ENCODE data around the gene MGMT.

The MGMT gene

GRCh38 chr10:129717816-129718547, 250.9 kb downstream of the MGMT start:
- DNase-seq = no peak

DNA sequence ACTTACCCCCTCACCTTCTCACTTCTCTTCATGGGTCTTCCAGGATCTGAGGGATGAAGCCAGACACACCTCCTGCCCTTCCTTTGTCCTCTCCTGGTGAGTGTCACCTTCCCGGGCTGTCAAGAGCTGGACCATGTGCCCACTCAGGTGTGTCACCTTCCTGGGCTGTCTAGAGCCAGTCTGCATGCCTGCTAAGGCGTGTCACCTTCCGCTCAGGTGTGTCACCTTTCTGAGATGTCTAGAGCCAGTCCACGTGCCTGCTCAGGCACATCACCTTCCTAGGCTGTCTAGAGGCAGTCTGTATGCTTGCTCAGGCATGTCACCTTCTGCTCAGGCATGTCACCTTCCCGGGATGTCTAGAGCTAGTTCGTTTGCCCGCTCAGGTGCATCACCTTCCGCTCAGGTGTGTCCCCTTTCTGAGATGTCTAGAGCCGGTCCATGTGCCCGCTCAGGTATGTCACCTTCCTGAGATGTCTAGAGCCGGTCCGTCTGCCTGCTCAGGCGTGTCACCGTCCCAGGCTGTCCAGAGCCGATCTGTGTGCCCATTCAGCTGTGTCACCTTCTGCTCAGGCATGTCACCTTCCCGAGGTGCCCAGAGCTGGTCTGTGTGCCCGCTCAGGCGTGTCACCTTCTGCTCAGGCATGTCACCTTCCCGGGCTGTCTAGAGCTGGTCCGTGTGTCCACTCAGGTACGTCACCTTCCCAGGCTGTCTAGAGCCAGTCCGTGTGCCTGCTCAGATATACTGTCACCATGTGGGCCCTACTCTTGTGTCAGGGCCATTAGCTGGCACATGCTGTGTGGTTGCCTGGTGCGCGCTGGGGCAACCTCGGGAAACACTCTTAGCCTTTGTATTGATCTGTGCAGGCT, 251.7 kb downstream of the MGMT start:
- DNase-seq = no peak

- no peak for DNase-seq
These were observed 252.3 kb downstream of the MGMT start for GRCh38 chr10:129719415-129719739.

DNA sequence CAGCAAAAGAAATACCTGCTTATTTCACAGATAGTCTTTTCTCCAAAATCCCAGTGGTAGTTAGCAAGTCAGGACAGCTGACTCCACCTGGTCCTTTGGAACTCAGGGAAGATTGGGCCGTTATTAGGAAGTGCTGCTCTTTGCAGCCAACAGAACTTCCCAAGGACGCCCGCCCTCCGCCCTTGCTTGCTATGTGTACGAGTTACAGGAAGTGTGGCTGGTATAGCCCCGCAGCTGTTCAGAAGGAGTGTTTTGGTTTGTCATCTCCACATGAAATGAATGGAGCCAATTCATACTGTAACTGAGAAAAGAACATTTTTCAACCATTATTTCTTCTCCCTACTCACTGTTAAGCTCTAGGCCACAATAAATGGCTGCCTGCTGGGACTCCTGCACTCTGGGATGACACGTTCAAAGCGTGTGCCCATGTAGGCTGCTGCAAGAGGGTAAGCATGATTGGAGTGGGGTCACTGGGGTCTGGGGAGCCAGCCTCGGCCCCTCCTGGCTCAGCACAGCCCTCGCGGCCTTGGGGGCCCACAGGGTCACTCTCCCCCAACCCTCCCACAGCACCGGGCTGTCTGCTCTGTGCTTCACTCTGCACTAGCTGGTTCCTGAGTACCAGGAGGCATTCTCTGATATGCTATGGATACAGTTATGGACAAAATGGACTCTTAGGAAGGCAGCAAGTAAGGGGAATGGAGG, 253.0 kb downstream of the MGMT start:
- DNase-seq = no peak

DNA sequence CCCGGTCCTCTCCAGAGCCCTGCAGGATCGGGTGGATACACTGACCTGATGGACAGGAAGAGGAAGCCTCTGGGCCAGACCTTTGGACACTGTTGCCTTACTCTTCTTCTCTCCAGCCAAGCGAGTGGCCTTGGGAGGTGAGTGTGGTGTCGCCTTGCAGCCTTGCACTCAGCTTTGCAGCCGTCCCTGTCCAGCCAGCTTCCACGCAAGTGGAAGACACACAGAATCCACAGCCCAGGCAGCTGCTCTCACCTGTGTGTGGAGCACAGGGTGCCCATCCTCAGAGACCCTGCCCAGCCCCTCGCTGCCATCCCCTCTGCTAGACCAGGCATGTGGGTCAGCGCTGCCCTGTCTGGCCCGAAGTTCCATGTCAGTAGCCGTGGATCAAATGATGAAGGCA, 258.0 kb downstream of the MGMT start:
- DNase-seq = no peak

GRCh38 chr10:129725482-129725881, 258.4 kb downstream of the MGMT start:
- DNase-seq = no peak

GRCh38 chr10:129725890-129726631, 259.0 kb downstream of the MGMT start:
- no peak for DNase-seq

DNA sequence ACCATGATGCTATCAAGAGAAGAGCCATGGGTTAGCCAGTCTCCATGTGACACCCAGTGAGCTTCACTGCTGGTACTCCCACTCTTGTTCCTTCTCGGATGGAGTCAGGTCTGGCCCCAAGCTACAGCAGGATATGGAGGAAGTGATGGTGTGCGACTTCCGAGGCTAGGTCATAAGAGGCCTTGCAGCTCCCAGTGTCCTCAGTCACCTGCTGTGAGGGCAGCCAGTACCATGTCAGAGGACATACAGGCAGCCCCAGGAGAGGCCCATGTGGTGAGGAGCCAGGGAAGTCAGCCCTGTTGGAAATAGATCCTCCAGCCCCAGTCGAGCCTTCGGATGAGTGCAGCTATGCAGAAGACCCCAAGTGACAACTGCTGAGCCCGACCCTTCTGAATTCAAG, 260.0 kb downstream of the MGMT start:
- no peak for DNase-seq

DNA sequence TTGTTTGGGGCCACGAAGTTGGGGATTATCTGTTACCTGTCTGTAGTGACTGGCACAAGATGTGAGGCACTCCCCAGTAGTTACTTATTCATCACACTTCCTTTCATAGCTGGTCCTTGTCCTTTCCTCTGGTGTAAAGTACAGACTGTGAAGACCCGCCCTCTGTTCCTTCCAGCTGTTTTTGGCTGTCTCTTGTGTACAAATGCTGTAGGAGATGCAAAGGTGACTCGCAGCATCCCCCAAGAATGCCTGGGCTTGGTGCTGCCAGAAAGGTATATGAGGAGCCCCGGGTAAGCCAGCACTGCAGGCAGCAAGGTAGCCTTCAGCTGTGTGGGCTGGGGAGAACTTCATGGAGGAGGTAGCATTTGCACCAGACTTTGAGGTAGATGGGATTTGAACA, 260.5 kb downstream of the MGMT start:
- DNase-seq = no peak

- no peak for DNase-seq
These were observed 261.3 kb downstream of the MGMT start for GRCh38 chr10:129728246-129728820.

GRCh38 chr10:129728905-129729795, 262.1 kb downstream of the MGMT start:
- DNase-seq = no peak

DNA sequence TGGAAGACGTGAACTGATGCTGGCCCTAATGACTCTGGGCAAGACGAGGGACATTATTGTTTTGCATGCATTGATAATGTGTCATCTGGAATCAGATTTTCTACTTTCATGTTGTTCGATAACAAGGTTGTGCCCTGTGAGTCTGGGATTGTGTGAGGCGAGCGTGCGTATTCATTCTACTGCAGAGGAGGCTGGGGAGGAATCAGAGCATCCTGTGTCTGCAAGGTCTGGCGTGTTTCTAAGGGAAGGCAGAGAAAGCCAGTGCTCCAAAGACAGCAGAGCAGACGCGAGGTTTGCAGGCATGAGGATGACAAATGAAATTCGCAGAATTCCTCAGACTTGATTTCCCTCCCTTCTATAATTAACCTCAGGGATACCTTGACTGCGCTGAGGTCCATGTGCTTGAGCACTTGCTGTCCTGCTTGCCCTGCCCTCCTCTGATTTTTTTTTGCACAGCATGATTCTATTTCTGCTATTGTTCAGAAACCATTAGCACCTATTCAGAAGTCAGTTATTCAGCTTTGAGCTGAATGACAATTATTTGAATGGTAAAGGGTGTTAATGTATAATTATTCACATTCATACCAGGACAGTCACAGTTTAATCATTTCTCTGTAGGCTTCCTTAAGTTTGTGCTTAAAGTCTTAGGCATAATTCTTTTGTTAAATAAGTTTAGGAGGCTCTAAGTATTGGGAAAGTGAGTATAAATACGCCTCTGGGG, 263.4 kb downstream of the MGMT start:
- no peak for DNase-seq

DNA sequence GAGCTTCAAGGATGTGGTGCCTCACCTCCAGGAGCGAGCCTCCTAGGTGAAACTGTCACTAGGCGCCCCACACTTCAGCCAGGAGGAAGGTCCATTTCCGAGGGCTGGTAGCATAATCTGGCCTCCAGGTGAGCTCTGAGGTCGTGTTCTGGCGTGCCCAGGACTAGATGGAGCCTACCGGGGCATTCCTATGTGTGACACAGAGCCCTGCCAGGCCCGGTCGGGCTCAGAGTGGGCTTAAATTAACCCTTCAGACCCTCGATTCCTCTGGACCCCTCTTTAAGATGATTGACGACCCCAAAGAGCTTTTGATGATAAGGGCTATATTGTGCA, 263.9 kb downstream of the MGMT start:
- DNase-seq = no peak

GRCh38 chr10:129740532-129741279, 273.7 kb downstream of the MGMT start:
- DNase-seq = no peak

- no peak for DNase-seq
These were observed 274.4 kb downstream of the MGMT start for GRCh38 chr10:129741280-129741977.

GRCh38 chr10:129741978-129742741, 275.1 kb downstream of the MGMT start:
- DNase-seq = no peak

GRCh38 chr10:129742742-129743550, 275.9 kb downstream of the MGMT start:
- no peak for DNase-seq

DNA sequence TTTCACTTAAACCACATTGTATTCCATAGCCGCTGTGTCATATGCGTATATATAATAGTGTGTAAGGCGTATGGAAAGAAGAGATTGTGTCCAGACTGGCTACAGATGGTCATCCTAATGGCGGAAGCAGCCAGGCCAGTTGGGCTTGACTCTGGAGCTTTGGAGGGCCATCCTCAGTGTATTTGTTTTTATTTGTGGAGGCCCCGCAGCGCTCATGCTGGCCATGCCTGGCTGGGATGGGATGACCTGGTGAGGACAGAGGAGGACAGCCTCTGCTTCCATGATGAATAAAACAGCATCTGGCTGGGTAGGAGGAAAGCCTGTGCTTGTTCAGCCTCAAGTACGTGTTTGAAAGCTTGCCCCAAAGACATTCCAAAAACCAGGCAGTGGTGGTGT, 276.7 kb downstream of the MGMT start:
- DNase-seq = no peak

All from NCI-H1436 (cell line).